Esophagus (tissue), 2 donors: ENCODE data around the gene SDSL. TPM values are rescaled to one million over a fixed set of nuclear protein-coding genes. Genes with fewer than 3 reads are reported as not detected.

Source experiments
- H3K27ac ChIP-seq, 2 donors: one replicate each; pipeline ENCODE4 v1.5.1; 2013; ENCODE audit warnings: low read depth in 2 of 2, mild to moderate bottlenecking in 2 of 2, inconsistent platforms in 1 of 2, low read length in 1 of 2, moderate library complexity in 1 of 2
- H3K27me3 ChIP-seq, 2 donors: one replicate each; pipeline ENCODE4 v1.6.1; 2013; ENCODE audit warnings: low read length in 2 of 2, control low read depth in 1 of 2, mild to moderate bottlenecking in 1 of 2; ENCODE audit not compliant: insufficient read depth in 2 of 2, control insufficient read depth in 1 of 2
- H3K36me3 ChIP-seq, 2 donors: one replicate each; pipeline ENCODE4 v1.6.1; 2013; ENCODE audit warnings: low read length in 1 of 2; ENCODE audit not compliant: control insufficient read depth in 2 of 2, insufficient read depth in 2 of 2
- H3K4me1 ChIP-seq, 2 donors: one replicate each; pipeline ENCODE4 v1.6.1; 2013; ENCODE audit warnings: low read length in 1 of 2; ENCODE audit not compliant: control insufficient read depth in 2 of 2, insufficient read depth in 2 of 2
- H3K4me3 ChIP-seq, 2 donors: one replicate each; pipeline ENCODE4 v1.5.1; 2013; ENCODE audit warnings: low read length in 2 of 2, mild to moderate bottlenecking in 2 of 2, low read depth in 1 of 2, moderate library complexity in 1 of 2
- H3K9me3 ChIP-seq, 2 donors: one replicate each; pipeline ENCODE4 v1.6.1; 2013; ENCODE audit warnings: mild to moderate bottlenecking in 2 of 2, low read depth in 1 of 2, low read length in 1 of 2, moderate library complexity in 1 of 2; ENCODE audit not compliant: control insufficient read depth in 2 of 2, insufficient read depth in 1 of 2
- WGBS, 2 donors: extraction: QIAGEN DNeasy Blood & Tissue Kit; methylation state at CpG; one replicate each; pipeline ENCODE4 v1.1.7; 2013; 5-methylcytosine and 5-hydroxymethylcytosine counted together
- polyA plus RNA-seq, 2 donors: library from polyadenylated mRNA; stranded (reverse); fragments of 200-250 nt; gene quantifications; one replicate each; pipeline ENCODE4 v1.2.3, GENCODE V29; 2013
- donor health status: healthy with polysubstance abuse.
- donor health status: Bipolar disorder and iron deficiency.

Gene SDSL, protein sequence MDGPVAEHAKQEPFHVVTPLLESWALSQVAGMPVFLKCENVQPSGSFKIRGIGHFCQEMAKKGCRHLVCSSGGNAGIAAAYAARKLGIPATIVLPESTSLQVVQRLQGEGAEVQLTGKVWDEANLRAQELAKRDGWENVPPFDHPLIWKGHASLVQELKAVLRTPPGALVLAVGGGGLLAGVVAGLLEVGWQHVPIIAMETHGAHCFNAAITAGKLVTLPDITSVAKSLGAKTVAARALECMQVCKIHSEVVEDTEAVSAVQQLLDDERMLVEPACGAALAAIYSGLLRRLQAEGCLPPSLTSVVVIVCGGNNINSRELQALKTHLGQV
- 1 to 10 TPM in 1 of 2 donors, under 1 TPM in 1; 0.65 to 1.3 TPM for polyA plus RNA-seq

DNA sequence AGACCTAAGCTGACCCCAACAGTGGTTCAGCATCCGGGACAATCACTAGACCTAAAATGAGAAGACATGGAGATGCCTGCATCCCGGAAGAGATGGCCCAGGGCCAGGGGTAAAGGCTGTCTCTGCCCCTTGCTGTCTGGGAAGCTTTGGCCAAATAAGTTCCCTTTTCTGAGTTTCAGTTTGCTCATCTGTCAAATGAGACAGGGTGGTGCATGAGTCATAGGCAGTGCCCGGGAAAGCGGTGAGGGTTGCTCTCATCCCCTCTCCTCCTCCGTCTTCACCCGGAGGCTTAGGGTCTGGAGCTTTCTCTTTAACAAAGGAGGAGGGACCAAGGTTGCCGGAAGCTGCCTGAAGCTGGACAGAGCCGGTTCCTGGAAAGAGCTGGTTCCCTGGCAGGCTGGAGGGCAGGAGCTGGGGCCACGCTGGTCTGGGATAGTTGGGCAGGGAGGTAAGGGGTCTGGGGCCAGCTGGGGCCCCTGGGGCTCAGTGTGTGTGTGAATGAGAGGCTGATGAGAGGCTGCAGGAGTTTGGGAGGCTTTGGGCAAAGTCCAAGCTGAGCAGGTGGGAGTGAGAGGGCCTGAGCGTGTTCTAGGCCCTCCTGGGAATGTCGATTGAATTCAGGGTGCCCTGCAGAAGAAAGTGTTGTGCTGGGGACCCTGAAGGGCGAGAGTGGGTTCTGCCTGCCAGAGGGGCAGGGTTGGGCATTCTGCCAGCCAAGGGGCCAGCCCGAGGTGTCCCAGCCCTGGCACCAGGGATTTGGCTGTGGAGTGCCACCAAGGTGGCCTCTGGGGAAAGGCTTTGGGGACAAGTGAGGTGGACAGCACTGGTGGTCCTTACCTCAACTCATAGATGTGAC, at the start of gene SDSL:
SDSL (plus strand) TSS at position 351 of the 856 bp plus-strand sequence. CDS start 5,603 bp downstream, outside the sequence.
- 11 to 12% methylated on average over 13 of the region's 13 CpGs for WGBS, 2 donors
- Histone ChIP-seq H3K27ac (no peak within 1 kb of the TSS), H3K9me3 (no peaks in the 10 kb centered on the region)

DNA sequence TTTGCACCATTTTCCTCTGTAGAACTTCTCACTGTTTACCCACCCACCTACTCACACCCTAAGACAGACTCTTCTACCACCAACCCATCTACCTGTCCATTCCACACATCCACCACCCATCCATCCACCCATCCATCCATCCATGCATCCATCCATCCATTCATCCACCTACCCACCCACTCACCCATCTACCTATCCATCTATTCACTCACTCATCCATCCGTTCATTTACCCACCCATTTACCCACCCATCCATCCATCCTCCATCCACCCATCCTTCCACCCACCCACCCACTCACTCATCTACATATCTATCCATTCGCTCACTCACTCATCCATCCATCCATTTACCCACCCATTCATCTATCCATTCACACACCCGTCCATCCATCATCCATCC, 48.7 kb upstream of the SDSL start:
- Histone ChIP-seq H3K27ac (no peak overlapping the region), H3K27me3 (no peaks in the 10 kb centered on the region), H3K4me1 (no peaks in the 10 kb centered on the region), H3K9me3 (no peaks in the 10 kb centered on the region), H3K36me3 (peaks cover 0 to 24% of the 10 kb centered on the region in 2 donors), H3K4me3 (no peak overlapping the region)
- WGBS, 2 donors = 94 to 96% methylated on average over 3 of the region's 3 CpGs

More for the DNA sequence above, at the start of gene SDSL:
- H3K4me1 ChIP-seq = peaks cover 0 to 7% of the 10 kb centered on the region in 2 donors
- no peaks in the 10 kb centered on the region for H3K36me3 ChIP-seq
- H3K4me3 ChIP-seq = peak within 1 kb of the TSS; percentile 12 to 35
- H3K27me3 ChIP-seq = no peaks in the 10 kb centered on the region

DNA sequence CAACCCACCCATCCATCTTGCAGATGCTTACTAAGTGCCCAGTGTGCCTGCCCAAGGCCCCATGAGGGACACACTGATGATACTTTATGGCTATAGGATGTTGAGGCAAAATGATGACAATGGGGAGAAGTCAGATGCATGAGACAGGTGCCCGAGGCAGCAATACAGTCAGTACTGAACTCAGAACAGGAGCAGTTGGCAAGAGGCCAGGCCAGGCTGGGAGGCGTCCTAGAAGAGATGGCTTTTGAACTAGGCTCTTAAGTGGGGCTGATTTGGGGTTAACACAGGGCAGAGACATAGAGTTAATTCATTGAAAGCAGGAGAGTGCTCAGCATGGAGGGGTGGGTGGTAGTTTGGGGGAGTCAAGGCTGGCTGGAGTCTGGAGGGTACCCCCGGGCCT, 48.2 kb upstream of the SDSL start:
- 76 to 83% methylated on average over 3 of the region's 3 CpGs for WGBS, 2 donors
- H3K4me1 ChIP-seq = no peaks in the 10 kb centered on the region
- no peaks in the 10 kb centered on the region for H3K9me3 ChIP-seq
- no peaks in the 10 kb centered on the region for H3K27me3 ChIP-seq
- H3K27ac ChIP-seq = no peak overlapping the region
- peaks cover 0 to 24% of the 10 kb centered on the region in 2 donors for H3K36me3 ChIP-seq
- no peak overlapping the region for H3K4me3 ChIP-seq

DNA sequence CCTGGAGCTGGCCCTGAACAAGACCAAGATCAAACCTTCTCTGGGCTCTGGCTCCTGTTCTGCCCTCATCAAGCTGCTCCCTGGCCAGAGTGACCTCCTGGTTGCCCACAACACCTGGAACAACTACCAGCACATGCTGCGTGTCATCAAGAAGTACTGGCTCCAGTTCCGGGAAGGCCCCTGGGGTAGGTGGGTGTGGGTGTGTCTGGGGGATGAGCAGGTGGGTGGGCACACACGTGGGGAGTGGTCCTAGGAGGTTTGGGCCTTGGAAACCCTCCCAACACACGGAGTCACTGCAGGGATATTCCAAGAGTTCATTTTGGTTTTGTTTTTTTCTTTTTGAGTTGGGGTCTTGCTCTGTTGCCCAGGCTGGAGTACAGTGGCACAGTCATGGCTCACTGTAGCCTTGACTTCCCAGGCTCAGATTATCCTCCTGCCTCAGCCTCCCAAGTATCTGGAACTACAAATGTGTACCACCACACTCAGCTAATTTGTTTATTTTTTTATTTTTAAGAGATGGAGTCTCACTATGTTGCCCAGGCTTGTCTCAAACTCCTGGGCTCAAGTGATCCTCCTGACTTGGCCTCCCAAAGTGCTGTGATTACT, 47.3 kb upstream of the SDSL start:
- WGBS, 2 donors = 90% methylated on average over 4 of the region's 4 CpGs
- Histone ChIP-seq H3K27ac (no peak overlapping the region), H3K4me1 (no peaks in the 10 kb centered on the region), H3K4me3 (no peak overlapping the region), H3K9me3 (no peaks in the 10 kb centered on the region), H3K36me3 (peaks cover 0 to 24% of the 10 kb centered on the region in 2 donors), H3K27me3 (no peaks in the 10 kb centered on the region)

DNA sequence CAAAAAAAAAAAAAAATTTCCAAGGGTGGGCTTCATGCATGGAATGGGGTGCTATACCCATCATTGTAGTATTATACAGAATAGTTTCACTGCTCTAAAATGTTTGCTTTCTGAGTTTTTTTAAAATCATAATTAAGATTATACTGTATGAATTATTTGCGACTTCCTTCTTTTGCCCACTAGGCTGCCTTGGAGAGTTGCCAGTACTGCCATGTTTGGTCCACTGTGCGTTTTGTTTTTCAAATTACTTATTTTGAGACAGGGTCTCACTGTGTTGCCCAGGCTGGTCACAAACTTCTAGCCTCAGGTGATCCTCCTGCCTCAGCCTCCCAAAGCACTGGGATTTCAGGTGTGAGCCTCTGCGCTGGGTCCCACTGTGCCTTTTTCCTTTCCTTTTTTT, 43.9 kb upstream of the SDSL start:
- Histone ChIP-seq H3K4me1 (no peaks in the 10 kb centered on the region), H3K27me3 (no peaks in the 10 kb centered on the region), H3K4me3 (no peak overlapping the region), H3K27ac (no peak overlapping the region), H3K9me3 (no peaks in the 10 kb centered on the region), H3K36me3 (peaks cover 0 to 22% of the 10 kb centered on the region in 2 donors)
- 86 to 91% methylated on average over 3 of the region's 3 CpGs for WGBS, 2 donors

DNA sequence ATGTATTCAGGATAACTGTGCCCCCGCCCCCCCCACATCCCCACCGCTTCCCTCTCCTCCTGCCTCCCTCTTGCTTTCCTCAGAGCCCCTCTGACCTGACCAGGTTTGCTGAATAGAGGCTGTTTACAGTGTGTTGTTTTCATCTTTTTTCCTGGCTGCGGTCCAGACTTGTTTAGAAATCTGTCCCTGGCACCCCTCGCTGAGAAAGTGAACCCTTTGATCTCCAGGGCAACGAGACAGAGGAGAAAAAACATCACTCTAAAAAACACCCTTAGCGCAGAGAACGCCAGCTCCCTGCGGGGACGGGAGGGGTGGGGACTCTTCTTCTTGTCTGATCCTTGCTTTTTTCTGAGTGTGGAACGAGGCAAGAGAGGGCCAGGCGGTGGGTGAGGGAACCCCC, 41.0 kb upstream of the SDSL start:
- 82% methylated on average over 11 of the region's 11 CpGs for WGBS, 2 donors
- H3K27me3 ChIP-seq = no peaks in the 10 kb centered on the region
- no peak overlapping the region for H3K4me3 ChIP-seq
- no peak overlapping the region for H3K27ac ChIP-seq
- no peaks in the 10 kb centered on the region for H3K4me1 ChIP-seq
- no peaks in the 10 kb centered on the region for H3K9me3 ChIP-seq
- H3K36me3 ChIP-seq = peaks cover 0 to 14% of the 10 kb centered on the region in 2 donors

DNA sequence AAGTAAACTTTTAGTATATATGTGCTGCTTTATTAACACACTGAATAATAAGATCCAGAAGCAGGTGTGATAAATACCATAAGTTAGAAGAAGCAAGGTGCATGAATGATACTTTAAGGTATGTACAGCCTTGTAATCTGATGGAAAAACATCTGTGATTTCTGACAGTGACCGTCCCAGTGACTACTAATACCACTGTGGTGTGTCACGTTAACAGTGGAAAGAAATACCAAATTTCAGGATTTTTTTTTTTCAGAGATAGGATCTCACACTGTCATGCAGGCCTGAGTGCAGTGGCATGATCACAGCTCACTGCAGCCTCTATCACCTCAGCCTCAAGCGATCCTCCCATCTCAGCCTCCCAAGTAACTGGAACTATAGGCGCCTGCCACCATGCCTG, 40.0 kb upstream of the SDSL start:
- H3K4me1 ChIP-seq = no peaks in the 10 kb centered on the region
- H3K36me3 ChIP-seq = peaks cover 6 to 20% of the 10 kb centered on the region in 2 donors

DNA sequence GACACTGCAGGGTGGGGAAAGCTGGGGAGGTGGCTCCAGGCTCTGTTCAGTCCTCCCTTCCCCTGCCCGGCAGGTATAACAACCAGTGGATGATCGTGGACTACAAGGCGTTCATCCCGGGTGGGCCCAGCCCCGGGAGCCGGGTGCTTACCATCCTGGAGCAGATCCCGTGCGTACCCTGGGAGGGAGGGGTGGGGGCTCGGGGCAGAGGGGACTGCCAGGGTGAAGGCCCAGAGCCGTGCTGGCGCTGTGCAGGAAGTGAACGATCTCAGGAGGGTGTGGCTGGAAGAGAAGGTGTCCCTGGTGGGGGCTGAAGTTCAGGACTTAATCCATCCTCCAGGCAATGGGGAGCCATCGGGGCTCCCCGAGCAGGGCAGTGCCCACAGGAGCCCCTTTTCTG, 37.4 kb upstream of the SDSL start:
- Histone ChIP-seq H3K9me3 (no peaks in the 10 kb centered on the region), H3K36me3 (peaks cover 8 to 26% of the 10 kb centered on the region in 2 donors), H3K27ac (no peak overlapping the region), H3K27me3 (no peaks in the 10 kb centered on the region), H3K4me1 (no peaks in the 10 kb centered on the region), H3K4me3 (no peak overlapping the region)
- 87 to 91% methylated on average over 13 to 14 of the region's 14 CpGs for WGBS, 2 donors

More for the DNA sequence above, 40.0 kb upstream of the SDSL start:
- H3K27ac ChIP-seq = no peak overlapping the region
- H3K4me3 ChIP-seq = no peak overlapping the region
- whole genome bisulfite sequencing, 2 donors = 95 to 96% methylated on average over 4 of the region's 4 CpGs
- no peaks in the 10 kb centered on the region for H3K27me3 ChIP-seq
- H3K9me3 ChIP-seq = no peaks in the 10 kb centered on the region

DNA sequence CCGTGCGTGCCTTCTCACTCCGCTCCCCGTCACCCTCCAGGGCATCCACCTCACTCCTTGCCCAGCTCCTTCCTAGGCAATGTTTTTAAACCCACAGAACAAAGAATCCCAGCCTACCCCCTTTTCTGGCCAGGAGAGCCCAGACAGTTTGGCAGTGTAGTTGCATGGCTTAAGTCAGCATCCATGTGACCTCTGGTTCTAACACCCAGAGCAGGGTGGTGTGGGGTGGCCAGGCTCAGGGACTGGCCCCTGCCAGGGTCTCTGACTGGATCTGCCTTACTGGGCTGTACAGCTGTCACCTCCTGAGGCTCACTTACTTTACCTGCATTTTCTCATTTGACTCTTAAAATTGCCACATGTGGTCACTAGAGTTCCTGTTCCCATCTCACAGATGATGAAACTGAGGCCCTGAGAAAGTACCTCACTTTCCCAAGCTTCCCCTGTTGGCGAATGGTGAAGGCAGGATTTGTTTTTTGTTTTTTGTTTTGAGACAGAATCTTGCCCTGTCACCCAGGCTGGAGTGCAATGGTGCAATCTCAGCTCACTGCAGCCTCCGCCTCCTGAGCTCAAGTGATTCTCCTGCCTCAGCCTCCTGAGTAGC, 36.8 kb upstream of the SDSL start:
- Histone ChIP-seq H3K27ac (no peak overlapping the region), H3K4me3 (no peak overlapping the region), H3K27me3 (no peaks in the 10 kb centered on the region), H3K9me3 (no peaks in the 10 kb centered on the region), H3K4me1 (no peaks in the 10 kb centered on the region), H3K36me3 (peaks cover 8 to 29% of the 10 kb centered on the region in 2 donors)
- 90 to 95% methylated on average over 6 of the region's 6 CpGs for WGBS, 2 donors
